Muscle of arm (tissue), 12 donors: ENCODE results near the gene IMPG1. TPM values are rescaled to one million over a fixed set of nuclear protein-coding genes. Genes with fewer than 3 reads are reported as not detected.
"Not testable (repeated sequence)": the region's sequence is repeated elsewhere in the genome, so short reads cannot be mapped to it uniquely, and the experiment has no call there.

Experiments
- DNase-seq: peaks from one replicate; pipeline ENCODE4 v3.0.0-alpha.2; 2013
- polyA plus RNA-seq, 12 donors: library from polyadenylated mRNA; unstranded; fragments of 120-200 nt; gene quantifications; one replicate each; pipeline ENCODE4 v1.2.1, GENCODE V29; 2013; ENCODE audit not compliant: insufficient read length in 12 of 12

IMPG1 gene
- polyA plus RNA-seq, 12 donors = 0.35 to 1.3 (median 0.57) TPM; not detected in 2

DNA sequence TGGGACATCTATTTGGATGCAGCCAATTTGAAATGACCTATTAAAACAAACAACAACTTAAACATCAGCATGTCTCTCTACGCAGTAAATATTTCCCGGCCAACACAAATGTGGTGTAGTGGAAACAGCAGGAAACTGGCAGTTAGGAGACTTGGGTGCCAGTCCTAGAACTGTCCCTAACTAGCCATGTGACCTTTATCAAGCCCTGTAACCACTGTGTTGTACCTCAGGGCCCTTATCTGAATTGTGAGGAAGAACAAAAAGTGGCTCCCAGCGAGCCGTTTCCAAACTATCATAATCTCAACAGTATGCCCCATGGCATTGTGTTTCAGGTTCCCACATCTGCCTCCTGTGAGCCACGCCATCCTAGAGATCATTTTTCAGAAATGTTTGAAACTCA lies 124.5 kb downstream of the IMPG1 start:
- DNase-seq = no peak

DNA sequence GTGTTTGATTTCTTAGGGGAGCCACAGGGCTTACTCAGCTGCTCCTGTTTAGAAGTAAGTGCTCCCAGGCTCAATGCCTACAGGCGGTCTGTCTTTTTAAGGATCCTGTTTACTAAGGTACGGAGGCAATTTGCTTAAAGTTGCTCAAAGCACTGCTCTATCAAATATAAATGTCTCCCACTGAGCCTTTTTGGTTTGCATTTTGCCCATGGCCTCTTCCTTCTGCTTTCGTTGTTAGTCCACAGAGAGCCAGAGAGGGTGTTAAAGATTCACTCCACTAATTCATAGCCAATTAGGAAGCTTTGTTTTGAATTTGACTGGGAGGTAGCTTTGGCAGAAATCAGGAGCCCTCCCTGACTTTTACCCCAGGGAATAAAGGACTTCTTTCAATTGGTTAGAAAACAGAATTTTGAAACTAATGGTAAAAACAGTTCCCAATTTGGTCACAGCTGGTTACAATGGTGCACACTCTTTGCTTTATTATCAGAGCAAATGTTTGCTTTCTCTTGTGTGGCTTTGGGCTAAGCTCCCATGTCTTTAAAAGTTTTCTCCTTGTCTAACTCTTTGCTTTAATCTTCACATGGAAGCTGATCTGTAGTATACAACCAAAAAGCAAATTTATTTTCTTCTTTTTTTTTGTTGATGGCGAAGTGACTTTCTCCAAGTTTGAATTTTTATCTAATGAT lies 126.2 kb downstream of the IMPG1 start:
- DNase-seq = no peak

DNA sequence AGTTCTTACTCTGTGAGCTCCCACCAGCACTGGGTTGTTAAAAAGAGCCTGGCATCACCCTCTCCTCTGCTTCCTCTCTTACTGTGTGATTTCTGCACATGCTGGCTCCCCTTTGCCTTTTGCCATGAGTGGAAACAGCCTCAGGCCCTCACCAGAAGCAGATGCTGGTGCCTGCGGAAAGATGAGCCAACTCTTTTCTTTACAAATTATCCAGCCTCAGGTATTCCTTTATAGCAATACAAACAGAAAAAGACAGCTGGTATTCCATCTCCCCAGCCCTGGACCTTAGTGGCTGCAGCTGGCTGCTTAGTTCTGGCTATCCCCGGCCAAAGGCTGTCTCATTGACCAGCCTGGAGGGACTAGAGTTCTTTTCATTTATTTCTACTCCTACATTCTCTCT lies 129.1 kb downstream of the IMPG1 start:
- no peak for DNase-seq

DNA sequence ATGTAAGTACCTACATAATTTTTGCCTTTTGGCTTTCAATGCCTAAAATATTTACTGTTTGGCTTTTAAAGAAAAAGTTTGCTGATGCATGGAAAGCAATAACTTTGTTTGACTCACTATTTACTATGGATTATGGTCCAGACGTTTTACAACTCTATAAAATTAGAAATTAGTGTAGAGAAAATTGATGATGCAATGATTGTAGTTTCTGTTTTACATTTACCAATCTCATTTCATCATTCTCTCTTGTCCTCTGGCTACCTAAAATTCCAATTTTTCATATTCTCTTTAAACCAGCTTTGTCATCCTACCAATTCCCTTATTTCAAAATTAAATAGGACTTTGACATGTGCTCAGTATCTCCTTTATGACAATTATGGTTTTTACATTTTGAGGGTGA lies 131.0 kb downstream of the IMPG1 start:
- DNase-seq = no peak

DNA sequence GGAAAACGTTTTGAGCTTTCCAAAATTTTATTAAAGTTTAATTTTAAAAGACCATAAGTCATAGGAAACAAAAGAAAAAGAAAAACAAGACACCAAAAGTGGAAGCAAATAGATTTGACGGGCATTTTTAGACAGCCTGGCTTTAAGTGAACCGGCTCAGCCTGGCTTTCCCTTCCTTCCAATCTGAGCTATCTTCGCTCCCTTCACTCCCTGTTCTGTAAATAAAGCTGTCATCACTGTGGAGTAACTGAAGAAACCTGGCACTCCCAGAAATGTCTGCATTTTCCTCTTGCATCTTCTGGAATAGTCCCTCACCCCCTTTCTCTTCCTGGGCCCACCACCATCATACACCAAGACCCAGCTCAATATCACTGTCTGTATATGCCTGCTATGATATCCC lies 131.9 kb downstream of the IMPG1 start:
- DNase-seq = no peak

DNA sequence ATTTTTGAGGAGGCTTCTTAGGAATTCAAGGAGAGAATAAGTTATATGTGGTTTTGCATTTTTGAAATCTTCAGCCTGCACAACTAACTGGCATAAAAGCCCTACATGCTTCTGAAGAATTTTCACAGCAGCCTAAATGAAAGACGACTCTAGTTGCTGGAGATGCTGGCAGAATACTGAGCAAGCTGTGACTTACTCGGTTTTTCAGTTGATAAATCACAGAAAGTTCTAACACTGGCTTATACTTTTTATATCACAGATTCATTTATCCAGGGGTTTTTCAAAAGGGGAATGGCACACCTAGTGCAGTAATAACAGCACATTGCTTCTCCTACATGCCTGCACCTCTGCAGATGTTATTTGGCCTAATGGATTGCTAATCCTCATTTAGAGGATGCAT lies 134.6 kb downstream of the IMPG1 start:
- DNase-seq = no peak

DNA sequence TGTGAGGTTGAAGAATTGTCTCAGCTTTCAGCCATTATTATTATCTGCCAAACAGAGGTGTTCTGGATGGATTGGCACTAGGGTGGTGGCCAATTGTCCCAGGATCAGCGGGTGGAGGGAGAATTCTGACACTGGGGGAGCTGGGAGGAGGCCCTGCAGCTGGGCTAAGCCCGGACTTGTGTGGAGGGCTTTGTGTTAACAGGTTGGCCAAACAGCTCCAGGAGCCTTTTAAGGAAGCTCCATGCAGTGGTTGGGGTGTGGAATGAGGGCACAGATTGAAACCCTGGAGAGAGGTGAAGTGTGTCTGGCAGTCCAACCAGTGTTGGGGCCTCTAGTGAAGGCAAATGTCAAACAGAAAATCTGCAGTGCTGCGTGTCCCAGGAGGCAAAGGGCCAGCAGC lies 135.8 kb downstream of the IMPG1 start:
- DNase-seq = no peak

DNA sequence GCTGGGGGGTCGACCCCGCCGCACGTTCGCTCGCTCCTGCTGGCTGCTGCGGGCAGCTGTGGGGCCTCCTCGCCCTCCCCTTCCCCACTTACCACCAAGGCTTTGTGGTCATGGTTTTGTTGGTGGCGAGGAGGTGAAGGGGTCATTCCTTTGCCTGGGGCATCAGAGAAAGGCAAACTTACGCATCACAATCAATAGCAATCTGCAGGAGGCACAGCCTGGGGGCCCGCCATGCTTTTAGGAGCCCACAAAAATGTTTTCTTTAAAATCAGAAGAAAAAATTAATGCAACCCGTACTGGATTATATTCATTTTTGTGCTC lies 137.0 kb downstream of the IMPG1 start:
- no peak for DNase-seq

DNA sequence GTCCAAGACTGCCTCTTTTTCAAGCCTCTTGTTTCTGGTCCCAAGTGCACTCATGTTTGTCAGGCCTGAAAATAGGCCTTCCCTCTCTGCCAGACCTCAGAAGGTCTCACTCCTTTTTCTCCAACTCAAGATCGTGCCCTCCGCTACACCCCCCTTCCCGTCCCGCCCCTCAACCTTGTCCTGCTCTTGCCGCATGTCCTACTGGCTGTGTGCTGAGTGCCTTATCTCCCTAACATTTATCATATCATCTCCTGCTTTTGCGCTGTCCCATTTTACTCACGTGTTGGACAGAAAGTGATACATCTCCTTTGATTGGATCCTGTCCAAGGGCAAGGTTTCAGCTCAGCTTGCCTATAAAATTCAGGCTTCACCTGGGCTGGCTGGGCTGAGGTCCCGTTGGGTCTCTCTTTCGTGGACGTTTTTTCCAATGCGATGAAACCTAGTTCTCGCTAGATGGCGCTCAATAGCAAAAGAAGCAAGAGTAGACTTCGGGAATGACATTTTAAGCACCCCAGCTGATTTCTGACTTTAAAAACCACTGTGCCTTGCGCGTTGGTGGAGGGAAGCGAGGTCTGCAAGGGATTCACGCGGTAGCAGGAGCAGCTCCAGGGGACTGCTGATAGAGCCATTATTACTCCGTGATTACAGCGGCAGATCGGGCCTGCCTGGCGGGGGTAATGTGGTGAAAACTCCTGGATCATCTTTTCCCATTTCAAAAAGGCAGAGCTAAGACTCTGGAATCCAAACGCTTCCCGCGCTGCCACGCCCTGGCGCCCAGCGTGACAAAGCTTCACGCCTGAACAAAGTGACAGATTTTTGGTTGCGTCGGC lies 137.6 kb downstream of the IMPG1 start:
- peak; percentile 73 for DNase-seq

DNA sequence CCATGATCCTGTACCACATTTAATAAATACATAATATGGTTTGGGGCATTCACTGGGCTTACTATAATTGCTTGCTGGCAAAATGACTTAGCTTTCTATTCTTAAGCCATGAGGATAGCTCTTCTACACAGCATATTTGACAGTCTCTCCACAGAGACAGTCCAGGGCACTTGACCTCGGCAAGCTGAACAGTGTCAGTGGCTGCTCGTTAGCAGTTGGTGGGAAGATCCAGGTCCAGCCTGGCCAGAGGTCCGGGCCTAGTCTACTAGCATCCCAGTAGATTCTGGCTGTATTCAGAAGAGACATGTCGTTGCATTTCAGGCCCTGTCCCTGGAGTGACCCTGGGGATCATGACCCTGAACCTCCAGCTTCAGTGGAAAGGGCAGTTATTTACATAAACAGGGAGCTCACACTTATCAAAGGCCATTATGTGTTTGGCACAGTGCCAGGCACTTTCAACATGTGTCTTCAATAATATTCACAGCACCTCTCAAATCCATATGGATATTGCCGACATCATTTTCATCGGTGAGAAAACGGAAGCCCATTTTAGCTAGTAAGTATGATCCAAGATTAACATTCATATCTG lies 139.0 kb downstream of the IMPG1 start:
- no peak for DNase-seq

DNA sequence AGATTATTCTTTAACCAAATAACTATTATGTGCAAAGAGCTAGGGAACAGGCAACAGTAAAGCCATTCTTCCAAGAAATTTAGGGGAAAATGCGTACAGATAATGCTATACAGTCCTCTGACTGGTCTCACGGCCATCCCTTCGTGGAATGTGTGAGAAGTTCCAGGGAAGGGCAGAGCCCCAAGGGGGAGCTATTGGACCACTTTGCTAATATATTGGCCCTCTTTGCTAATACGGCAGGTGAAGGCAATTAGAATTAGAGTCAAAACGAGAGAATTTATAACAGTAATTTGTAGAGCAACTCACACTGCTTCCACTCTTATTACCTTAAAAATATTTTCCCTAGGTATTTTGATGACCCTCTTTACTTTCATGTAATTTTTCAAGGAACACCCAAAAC lies 140.4 kb downstream of the IMPG1 start:
- no peak for DNase-seq

DNA sequence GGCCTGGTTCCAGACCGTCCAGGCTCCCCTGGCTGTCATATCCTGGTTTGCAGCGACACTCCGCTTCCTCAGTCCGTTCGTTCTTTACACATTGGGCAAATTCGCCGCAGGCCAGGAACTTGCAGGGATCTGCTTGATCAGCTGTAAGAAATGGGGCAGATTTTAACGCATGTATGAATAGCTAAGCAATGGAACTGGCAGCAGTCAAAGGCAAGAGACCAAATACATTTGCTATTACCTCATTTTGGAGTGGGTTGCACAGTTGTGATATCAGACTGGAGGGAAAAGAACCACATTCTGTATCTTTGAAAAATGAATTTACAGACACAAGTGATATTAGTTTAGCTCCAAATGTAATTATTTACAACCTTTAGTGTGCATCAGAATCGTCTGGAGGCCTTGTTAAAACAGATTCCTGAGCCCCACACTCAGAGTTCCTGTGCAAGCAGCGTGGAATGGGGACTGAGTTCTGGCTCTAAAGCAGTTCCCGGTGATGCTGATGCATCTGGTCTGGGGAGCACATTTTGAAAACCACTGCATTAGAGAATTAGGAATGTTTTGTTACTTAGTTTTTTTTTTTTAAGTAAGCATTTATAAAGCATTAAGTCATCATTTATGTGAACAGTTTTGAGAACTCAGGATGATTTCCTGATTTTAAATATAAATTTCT lies 141.3 kb downstream of the IMPG1 start:
- peak; percentile 65 for DNase-seq

DNA sequence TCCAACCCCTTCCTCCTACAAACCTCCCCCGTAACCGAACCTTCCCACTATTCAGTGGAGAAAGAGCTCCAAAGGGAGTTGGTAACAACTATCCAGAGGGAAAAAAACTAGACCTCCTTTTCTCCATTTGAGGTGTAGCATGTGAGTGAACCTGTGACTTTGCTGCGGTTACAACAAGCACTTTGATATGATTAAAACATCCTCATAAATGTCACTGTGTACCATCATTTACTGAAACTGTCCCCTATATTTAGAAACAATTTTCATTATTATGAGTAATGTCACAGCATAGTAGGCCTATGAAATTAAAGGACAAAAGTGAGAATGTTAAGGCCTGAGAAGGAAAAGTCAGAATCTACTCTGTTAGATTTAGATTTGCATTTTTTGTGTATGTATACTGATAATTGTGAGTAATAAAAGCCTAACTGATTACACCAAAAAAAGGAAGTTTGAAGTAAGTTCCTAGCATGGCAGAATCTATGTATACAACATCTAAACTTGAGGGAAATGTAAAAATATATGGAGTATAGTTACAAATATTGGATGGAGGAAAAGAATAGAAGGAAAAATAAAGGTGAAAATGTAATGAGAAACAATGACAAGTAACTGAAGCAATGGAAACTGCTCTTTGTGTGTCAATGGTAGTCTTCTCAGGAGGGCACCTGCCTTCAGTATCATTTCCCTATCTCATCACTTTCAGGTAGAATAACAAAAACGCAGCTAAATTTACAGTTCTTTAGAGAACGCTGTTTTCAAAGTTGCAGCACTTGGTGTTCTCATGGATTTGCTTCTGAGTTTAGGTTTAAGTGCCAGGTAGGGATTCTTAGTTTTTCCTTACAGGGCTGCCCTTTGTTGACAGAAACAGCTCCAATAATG lies 145.9 kb downstream of the IMPG1 start:
- no peak for DNase-seq

DNA sequence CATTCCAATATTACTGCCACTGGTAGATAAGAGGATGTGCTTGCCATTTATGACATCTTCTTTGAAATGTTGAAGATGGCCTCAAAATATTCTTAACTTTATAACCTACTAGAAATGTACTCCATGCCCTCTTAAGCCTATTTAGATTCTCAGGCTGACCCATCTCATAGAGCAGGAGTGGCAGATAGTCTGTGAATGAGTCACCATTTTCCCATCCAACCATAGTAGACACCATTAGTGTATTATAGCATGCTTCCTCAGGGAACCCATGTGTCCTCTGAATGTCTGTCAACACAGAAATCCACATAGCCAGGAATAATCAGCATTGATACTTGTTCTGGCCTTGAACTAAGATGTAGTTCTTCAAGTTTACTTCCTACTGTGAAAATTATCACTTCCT lies 150.2 kb downstream of the IMPG1 start:
- DNase-seq = no peak

DNA sequence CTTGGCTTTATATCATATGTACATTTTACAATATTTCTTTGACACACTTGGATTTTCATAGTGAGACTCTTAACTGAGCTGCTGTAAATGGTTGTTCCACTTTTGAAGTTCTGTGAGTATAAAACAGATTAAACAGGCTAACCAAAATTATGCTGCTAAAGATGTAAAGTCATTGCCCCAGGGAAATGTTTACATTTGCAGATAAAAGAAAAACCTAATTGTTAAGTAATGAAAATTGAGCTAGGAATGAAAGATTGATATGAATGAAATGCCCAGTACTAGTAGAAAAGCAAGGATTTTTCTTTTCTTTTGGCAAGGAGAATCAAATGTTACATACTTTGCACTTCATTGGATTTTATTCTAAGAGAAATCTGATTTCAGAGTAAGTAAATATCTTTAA lies 159.4 kb downstream of the IMPG1 start:
- no peak for DNase-seq

DNA sequence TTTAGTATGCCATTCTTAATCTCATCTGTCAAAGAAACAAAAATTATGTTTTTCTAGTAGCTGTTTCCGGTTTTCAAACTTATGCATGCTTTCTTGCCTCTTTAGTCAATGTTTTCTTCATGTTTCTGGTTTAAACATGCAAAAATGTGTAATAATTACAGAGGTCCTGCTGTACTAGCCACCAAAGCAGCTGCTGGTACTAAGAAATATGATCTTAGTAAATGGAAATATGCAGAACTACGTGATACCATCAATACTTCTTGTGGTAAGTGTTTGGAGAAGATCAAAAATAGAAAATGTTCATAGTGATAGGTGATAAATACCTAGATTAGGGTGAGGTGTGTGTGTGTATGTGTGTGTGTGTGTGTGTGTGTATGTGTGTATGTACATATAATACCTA lies 165.0 kb downstream of the IMPG1 start:
- DNase-seq = no peak

DNA sequence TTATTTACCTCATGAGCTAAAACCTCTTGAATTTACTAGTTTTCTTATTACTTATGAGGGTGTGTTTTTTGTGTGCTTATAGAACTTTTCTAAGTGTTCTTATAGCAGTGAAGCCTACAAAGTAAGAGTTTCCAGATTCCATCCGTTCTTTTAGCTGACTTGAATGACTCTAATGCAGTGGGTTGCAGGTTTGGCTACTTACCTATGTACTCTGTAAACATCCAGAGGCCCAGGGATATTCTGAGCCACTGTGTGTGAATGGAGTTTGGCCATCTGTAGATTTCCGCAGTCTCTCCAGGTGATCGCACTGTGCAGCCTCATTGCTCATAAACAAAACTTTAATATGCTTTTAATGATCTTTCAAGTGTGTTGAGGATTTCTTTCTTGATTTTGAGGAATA lies 165.6 kb downstream of the IMPG1 start:
- no peak for DNase-seq

DNA sequence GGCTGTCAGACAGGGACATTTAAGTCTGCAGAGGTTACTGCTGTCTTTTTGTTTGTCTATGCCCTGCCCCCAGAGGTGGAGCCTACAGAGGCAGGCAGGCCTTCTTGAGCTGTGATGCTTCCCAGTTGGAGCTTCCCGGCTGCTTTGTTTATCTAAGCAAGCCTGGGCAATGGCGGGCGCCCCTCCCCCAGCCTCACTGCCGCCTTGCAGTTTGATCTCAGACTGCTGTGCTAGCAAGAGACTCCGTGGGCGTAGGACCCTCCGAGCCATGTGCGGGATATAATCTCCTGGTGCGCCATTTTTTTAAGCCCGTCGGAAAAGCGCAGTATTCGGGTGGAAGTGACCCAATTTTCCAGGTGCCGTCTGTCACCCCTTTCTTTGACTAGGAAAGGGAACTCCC lies 167.3 kb downstream of the IMPG1 start:
- DNase-seq = not testable (repeated sequence)

DNA sequence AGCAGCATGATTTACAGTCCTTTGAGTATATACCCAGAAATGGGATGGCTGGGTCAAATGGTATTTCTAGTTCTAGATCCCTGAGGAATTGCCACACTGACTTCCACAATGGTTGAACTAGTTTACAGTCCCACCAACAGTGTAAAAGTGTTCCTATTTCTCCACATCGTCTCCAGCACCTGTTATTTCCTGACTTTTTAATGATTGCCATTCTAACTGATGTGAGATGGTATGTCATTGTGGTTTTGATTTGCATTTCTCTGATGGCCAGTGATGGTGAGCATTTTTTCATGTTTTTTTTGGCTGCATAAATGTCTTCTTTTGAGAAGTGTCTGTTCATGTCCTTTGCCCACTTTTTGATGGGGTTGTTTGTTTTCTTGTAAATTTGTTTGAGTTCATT lies 172.2 kb downstream of the IMPG1 start:
- DNase-seq = not testable (repeated sequence)

DNA sequence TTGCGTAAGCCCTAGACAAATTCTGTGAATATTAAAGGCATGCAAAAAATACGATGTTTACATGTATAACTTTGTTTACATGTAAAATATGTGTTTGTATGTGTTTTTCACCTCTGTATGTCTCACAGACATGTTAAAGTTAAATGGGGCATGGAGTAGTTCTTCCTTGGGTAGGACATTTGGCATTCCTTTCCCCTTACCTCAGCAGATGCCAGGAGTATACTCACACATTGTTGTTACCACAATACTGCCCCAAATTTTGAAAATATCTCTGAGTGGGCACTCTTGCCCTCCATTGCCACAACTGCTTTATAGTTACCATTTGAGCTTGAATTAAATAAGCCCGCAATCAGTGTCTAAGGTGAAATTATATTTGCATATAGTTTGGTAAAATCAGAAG lies 175.9 kb downstream of the IMPG1 start:
- DNase-seq = no peak

DNA sequence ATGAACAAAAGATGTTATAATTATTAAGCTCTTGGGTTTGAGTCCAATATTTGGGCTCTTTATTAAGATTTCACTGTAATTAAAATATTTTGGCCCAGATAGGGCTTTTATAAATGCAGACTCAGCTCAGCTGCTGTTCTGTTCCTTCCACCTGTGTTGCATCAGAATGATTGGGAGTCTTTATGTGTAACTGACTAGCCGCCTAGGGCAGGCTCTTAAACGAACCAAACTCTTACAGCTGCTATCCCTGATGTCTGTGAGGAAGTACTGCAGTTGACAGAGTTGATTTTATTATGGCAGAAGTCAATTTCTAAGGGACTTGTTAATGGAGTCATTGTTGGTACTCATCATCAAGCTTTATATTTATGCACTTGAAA lies 178.7 kb downstream of the IMPG1 start:
- no peak for DNase-seq
